K562 (cell line): Measurements from ENCODE around the gene FBXW8. TPM values are rescaled to one million over a fixed set of nuclear protein-coding genes. Genes with fewer than 3 reads are reported as not detected.

ENCODE experiments used
- CBX2 ChIP-seq: fragments of 200-600 bp; sonication (generic); IDR thresholded peaks from one replicate; pipeline ENCODE4 v1.6.1; 2012; ENCODE audit warnings: mild to moderate bottlenecking, low read length, inconsistent platforms; ENCODE audit not compliant: insufficient read depth, poor library complexity, severe bottlenecking
- RCOR1 ChIP-seq, 2 experiments: IDR thresholded peaks; 2 replicates each; pipeline ENCODE4 v1.6.1; 2012; ENCODE audit warnings: low read depth in 2 of 2, low read length in 2 of 2, borderline replicate concordance in 1 of 2, improper control_type of control experiment in 1 of 2
- ZNF407 ChIP-seq: fragments of 450-650 bp; IDR thresholded peaks from 2 replicates; pipeline ENCODE4 v1.6.1; 2016; ENCODE audit warnings: low read depth
- polyA plus RNA-seq, 8 experiments: library from polyadenylated mRNA; depleted of rRNA in 4 of 8; stranded (reverse) in 5 of 8; unstranded in 3 of 8; fragments of >200 nt; fragmentation: Nextera tagmentation in 2 of 8; fragmentation: Illumina TruSeq in 1 of 8; extraction: Ambion mirVana in 2 of 8; extraction: Trizol in 1 of 8; gene quantifications; 2 replicates each; pipeline versions ENCODE4 v1.2.1 to v1.2.3, GENCODE V29; 2011 to 2014; ENCODE audit warnings: inconsistent platforms in 1 of 8, missing spikeins in 1 of 8
- total RNA-seq, 7 experiments: library from RNA; depleted of rRNA in 6 of 7; stranded (reverse); fragments of >200 nt in 6 of 7; fragmentation: Illumina TruSeq in 2 of 7; extraction: Trizol in 2 of 7; gene quantifications; 2 replicates each; pipeline versions ENCODE4 v1.2.1 to v1.2.3, GENCODE V29; 2011 to 2021; ENCODE audit warnings: low replicate concordance in 1 of 7
- TF ChIP-seq, protein P1 (sequence below), 2 experiments: fragments of 450-650 bp; IDR thresholded peaks; 2 replicates each; pipeline ENCODE4 v1.6.1; 2016; ENCODE audit warnings: mild to moderate bottlenecking in 2 of 2, borderline replicate concordance in 1 of 2, low read depth in 1 of 2, moderate library complexity in 1 of 2
- TF ChIP-seq, protein P2 (sequence below): fragments of 450-650 bp; conservative IDR thresholded peaks from 2 replicates; pipeline ENCODE4 v1.6.1; 2016; ENCODE audit warnings: missing genetic modification characterization, low read depth, mild to moderate bottlenecking, missing compliant biosample characterization, moderate library complexity

The FBXW8 gene
- total and polyA plus RNA-seq, 9 of the 15 experiments (the other 6 are each of a cell fraction or from before 2014, with no cell fraction given) = 0.58 to 8.3 (median 4.4) TPM

GRCh38 chr12:116910645-116911451 is at the start of gene FBXW8 (continued):
- TF ChIP-seq, protein P1, sequence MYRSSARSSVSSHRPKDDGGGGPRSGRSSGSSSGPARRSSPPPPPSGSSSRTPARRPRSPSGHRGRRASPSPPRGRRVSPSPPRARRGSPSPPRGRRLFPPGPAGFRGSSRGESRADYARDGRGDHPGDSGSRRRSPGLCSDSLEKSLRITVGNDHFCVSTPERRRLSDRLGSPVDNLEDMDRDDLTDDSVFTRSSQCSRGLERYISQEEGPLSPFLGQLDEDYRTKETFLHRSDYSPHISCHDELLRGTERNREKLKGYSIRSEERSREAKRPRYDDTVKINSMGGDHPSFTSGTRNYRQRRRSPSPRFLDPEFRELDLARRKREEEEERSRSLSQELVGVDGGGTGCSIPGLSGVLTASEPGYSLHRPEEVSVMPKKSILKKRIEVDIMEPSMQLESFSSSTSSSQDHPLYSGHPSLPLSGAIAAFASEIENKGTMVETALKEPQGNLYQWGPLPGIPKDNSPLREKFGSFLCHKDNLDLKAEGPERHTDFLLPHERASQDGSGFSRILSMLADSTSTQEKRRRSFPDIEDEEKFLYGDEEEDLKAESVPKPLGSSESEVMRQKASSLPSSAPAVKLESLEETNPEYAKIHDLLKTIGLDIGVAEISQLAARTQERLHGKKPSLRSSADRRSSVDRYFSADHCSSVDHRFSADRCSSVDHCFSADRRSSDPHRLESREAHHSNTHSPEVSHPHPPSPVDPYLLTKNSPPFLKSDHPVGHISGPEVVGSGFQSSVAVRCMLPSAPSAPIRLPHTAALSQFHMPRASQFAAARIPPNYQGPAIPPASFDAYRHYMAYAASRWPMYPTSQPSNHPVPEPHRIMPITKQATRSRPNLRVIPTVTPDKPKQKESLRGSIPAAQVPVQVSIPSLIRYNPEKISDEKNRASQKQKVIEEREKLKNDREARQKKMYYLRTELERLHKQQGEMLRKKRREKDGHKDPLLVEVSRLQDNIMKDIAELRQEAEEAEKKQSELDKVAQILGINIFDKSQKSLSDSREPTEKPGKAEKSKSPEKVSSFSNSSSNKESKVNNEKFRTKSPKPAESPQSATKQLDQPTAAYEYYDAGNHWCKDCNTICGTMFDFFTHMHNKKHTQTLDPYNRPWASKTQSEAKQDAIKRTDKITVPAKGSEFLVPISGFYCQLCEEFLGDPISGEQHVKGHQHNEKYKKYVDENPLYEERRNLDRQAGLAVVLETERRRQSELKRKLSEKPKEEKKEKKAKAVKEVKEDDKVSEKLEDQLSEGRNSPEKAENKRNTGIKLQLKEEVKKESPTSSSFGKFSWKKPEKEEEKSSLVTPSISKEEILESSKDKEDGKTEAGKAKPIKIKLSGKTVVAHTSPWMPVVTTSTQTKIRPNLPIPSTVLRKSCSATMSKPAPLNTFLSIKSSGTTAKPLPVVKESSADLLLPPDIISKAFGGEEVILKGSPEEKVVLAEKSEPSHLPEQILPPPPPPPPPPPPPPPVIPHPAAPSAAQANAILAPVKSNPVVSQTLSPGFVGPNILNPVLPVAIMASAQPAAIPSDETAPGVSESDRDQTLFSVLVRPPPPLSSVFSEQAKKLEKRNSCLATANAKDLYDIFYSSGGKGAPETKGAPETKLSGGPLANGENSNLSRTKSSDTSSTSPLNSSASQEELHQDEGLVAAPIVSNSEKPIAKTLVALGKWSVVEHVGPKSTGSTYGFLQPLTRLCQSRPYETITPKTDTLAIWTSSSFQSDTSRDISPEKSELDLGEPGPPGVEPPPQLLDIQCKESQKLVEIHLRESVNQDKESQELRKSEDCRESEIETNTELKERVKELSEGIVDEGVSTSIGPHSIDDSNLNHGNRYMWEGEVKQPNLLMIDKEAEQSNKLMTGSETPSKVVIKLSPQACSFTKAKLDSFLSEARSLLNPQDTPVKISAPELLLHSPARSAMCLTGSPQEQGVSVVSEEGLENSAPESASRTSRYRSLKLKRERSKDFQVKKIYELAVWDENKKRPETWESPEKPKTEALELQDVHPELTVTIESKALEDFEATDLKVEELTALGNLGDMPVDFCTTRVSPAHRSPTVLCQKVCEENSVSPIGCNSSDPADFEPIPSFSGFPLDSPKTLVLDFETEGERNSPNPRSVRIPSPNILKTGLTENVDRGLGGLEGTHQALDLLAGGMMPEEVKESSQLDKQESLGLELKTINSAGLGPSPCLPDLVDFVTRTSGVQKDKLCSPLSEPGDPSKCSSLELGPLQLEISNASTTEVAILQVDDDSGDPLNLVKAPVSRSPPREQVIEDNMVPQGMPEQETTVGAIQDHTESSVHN (IDR thresholded peaks at IDR 0.05; ENCODE audit: borderline replicate concordance in 1 of 2, low read depth in 1 of 2) = no peak
- TF ChIP-seq, protein P2, sequence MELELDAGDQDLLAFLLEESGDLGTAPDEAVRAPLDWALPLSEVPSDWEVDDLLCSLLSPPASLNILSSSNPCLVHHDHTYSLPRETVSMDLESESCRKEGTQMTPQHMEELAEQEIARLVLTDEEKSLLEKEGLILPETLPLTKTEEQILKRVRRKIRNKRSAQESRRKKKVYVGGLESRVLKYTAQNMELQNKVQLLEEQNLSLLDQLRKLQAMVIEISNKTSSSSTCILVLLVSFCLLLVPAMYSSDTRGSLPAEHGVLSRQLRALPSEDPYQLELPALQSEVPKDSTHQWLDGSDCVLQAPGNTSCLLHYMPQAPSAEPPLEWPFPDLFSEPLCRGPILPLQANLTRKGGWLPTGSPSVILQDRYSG (tag) = no peak
- TF ChIP-seq ZNF407 (no peak), RCOR1 (IDR thresholded peaks at IDR 0.05; ENCODE audit: borderline replicate concordance in 1 of 2, low read depth in 2 of 2, low read length in 2 of 2) (no peak), CBX2 (no peak)
